Aorta (tissue), 5 donors: ENCODE measurements around the gene DNTT. TPM values are rescaled to one million over a fixed set of nuclear protein-coding genes. Genes with fewer than 3 reads are reported as not detected.
"Not testable (repeated sequence)": the region's sequence is repeated elsewhere in the genome, so short reads cannot be mapped to it uniquely, and the experiment has no call there.

Experiments
- ATAC-seq: fragments of 200-7000 bp; cut with Tn5 transposase; one replicate; pipeline ENCODE4 v1.9.1; 2022; ENCODE audit warnings: moderate library complexity; ENCODE audit not compliant: low FRiP score
- DNase-seq, 2 donors: peaks; one replicate each; pipeline ENCODE4 v3.0.0-alpha.2; 2020
- H3K27ac ChIP-seq, 2 donors: one replicate each; pipeline ENCODE4 v1.5.1; 2013; ENCODE audit warnings: low read length in 2 of 2, mild to moderate bottlenecking in 2 of 2, moderate library complexity in 2 of 2, control low read depth in 1 of 2, inconsistent platforms in 1 of 2, low read depth in 1 of 2
- H3K27me3 ChIP-seq, 2 donors: one replicate each; pipeline ENCODE4 v1.6.1; 2013; ENCODE audit warnings: control low read depth in 1 of 2, low read length in 1 of 2, mild to moderate bottlenecking in 1 of 2, moderate library complexity in 1 of 2; ENCODE audit not compliant: insufficient read depth in 2 of 2, control insufficient read depth in 1 of 2
- H3K36me3 ChIP-seq, 2 donors: one replicate each; pipeline ENCODE4 v1.6.1; 2013; ENCODE audit warnings: control low read depth in 1 of 2, low read length in 1 of 2, mild to moderate bottlenecking in 1 of 2; ENCODE audit not compliant: insufficient read depth in 2 of 2, control insufficient read depth in 1 of 2
- H3K4me1 ChIP-seq, 2 donors: one replicate each; pipeline ENCODE4 v1.6.1; 2013; ENCODE audit warnings: low read length in 2 of 2, control low read depth in 1 of 2, mild to moderate bottlenecking in 1 of 2, moderate library complexity in 1 of 2; ENCODE audit not compliant: insufficient read depth in 2 of 2, control insufficient read depth in 1 of 2
- H3K4me3 ChIP-seq, 2 donors: one replicate each; pipeline ENCODE4 v1.5.1; 2013; ENCODE audit warnings: low read length in 2 of 2, control low read depth in 1 of 2, mild to moderate bottlenecking in 1 of 2
- H3K9me3 ChIP-seq: one replicate; pipeline ENCODE4 v1.6.1; 2013; ENCODE audit warnings: mild to moderate bottlenecking, low read length; ENCODE audit not compliant: control insufficient read depth
- WGBS, 2 donors: extraction: QIAGEN DNeasy Blood & Tissue Kit; methylation state at CpG; one replicate each; pipeline ENCODE4 v1.1.7; 2013; 5-methylcytosine and 5-hydroxymethylcytosine counted together
- intact Hi-C, 2 donors: fragments of 100-400 bp; cut with DNase I; formaldehyde crosslinking; loops; one replicate each; pipeline versions ENCODE4 v1.14.2 to v1.15.0; 2022
- polyA plus RNA-seq, 2 donors: library from polyadenylated mRNA; stranded (reverse); fragments of 200-250 nt; gene quantifications; one replicate each; pipeline ENCODE4 v1.2.3, GENCODE V29; 2013
- total RNA-seq, 2 donors: library from RNA; stranded (reverse); fragmentation: NEBNext Ultra II Directional; extraction: Animal tissue kit (Norgen Biotek cat#: 25700); gene quantifications; one replicate each; pipeline ENCODE4 v1.2.1, GENCODE V29; 2021
- donor health status: healthy with polysubstance abuse.
- donor health status: Bipolar disorder and iron deficiency.
- donor health status: DM: no; HTN: no; CAD: no.
- donor health status: DM: no; HTN: no; CAD: no.
- donor health status: DM: yes; HTN: yes; CAD: no.

Gene DNTT
- total and polyA plus RNA-seq, 4 donors: not detected

- Histone ChIP-seq H3K27me3 (peaks cover 0 to 2% of the 10 kb centered on the region in 2 donors), H3K27ac (no peak overlapping the region), H3K4me3 (no peak overlapping the region), H3K4me1 (no peaks in the 10 kb centered on the region), H3K36me3 (no peaks in the 10 kb centered on the region), H3K9me3 (no peaks in the 10 kb centered on the region)
- DNase-seq (no peak), ATAC-seq (no peak)
- intact Hi-C loops: loop anchor here in 1 of 2 donors (10.0 kb wide), 1 partner anchor 283 kb away; no protein-coding TSS in a partner anchor
- WGBS, 2 donors: 97 to 100% methylated on average over 2 of the region's 2 CpGs
These were observed 6.7 kb upstream of the DNTT start for GRCh38 chr10:96297486-96297885.

- Histone ChIP-seq H3K9me3 (no peaks in the 10 kb centered on the region), H3K4me3 (no peak overlapping the region), H3K4me1 (no peaks in the 10 kb centered on the region), H3K27ac (no peak overlapping the region), H3K36me3 (no peaks in the 10 kb centered on the region), H3K27me3 (peaks cover 0 to 3% of the 10 kb centered on the region in 2 donors)
- ATAC-seq: no peak
- DNase-seq: no peak
- WGBS, 2 donors: 57 to 60% methylated on average over 3 of the region's 3 CpGs
- intact Hi-C loops: loop anchor here in 1 of 2 donors (10.0 kb wide), 1 partner anchor 284 kb away; no protein-coding TSS in a partner anchor
These were observed 5.9 kb upstream of the DNTT start for GRCh38 chr10:96298362-96298761.

DNA sequence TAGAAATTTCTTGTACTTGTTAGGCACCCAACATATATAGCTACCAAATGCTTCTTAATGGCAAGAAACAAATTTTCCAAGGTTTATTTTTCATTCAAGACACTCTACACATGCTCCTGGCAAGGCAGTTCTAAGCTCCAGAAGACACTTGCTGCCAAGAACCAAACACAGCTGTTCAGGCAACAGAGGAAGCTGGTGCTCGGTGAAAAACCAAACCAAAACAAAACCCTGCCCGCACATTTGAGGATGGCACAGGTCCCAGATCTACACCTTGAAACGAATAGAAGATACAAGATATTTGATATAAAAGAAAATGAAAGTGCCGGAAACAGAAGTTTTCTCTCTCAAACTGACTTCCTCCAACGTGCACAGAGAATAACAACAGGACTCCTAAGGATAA, 4.9 kb upstream of the DNTT start:
- intact Hi-C loops: loop anchor here in 1 of 2 donors (10.0 kb wide), 1 partner anchor 285 kb away; no protein-coding TSS in a partner anchor
- no peak overlapping the region for H3K27ac ChIP-seq
- peaks cover 0 to 4% of the 10 kb centered on the region in 2 donors for H3K27me3 ChIP-seq
- no peak overlapping the region for H3K4me3 ChIP-seq
- H3K36me3 ChIP-seq: no peaks in the 10 kb centered on the region
- WGBS, 2 donors: 10 to 12% methylated on average over 5 of the region's 5 CpGs
- DNase-seq (no peak), ATAC-seq (no peak)
- no peaks in the 10 kb centered on the region for H3K9me3 ChIP-seq
- H3K4me1 ChIP-seq: no peaks in the 10 kb centered on the region

GRCh38 chr10:96301616-96302015, 2.6 kb upstream of the DNTT start:
- intact Hi-C loops: no loop called here
- Histone ChIP-seq H3K36me3 (no peaks in the 10 kb centered on the region), H3K9me3 (no peaks in the 10 kb centered on the region), H3K27me3 (peaks cover 0 to 4% of the 10 kb centered on the region in 2 donors), H3K27ac (no peak overlapping the region), H3K4me1 (no peaks in the 10 kb centered on the region), H3K4me3 (no peak overlapping the region)
- no peak for ATAC-seq
- DNase-seq: no peak
- WGBS, 2 donors: 42 to 72% methylated on average over 1 of the region's 1 CpG

GRCh38 chr10:96305019-96305418, 785 bp downstream of the DNTT start:
- no peak overlapping the region for H3K4me3 ChIP-seq
- no peak overlapping the region for H3K27ac ChIP-seq
- ATAC-seq (no peak), DNase-seq (no peak)
- intact Hi-C loops: no loop called here
- H3K4me1 ChIP-seq: no peaks in the 10 kb centered on the region
- H3K36me3 ChIP-seq: no peaks in the 10 kb centered on the region
- no peaks in the 10 kb centered on the region for H3K9me3 ChIP-seq
- 95 to 97% methylated on average over 3 of the region's 3 CpGs for WGBS, 2 donors
- H3K27me3 ChIP-seq: peaks cover 0 to 4% of the 10 kb centered on the region in 2 donors

DNA sequence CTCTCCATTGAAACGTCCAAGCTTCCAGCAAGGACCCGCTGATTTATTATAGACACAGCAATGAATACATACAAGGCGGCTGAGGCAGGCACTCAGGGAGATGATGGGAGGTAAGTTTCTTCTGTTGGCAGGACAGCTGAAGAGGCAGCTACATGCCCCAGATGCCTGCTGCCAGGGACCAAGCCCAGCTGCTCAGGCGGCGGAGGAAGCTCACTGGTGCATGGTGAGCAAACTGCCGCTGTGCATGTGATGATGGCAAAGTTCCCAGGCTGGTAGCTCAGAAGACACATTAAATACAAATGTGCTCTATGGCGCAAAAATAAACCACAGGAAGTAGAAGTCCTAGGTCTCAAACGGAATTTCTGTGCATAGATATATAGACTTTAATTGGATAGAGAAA, 2.3 kb downstream of the DNTT start:
- 67 to 75% methylated on average over 8 of the region's 8 CpGs for WGBS, 2 donors
- DNase-seq: peak in 1 of 2 donors; percentile 79
- H3K4me3 ChIP-seq: no peak overlapping the region

GRCh38 chr10:96308854-96309253, 4.6 kb downstream of the DNTT start:
- ATAC-seq, intact Hi-C loops, H3K27ac ChIP-seq, H3K4me1 ChIP-seq, H3K27me3 ChIP-seq, DNase-seq, H3K4me3 ChIP-seq, H3K9me3 ChIP-seq, H3K36me3 ChIP-seq: not testable (repeated sequence)
- WGBS, 2 donors: 72 to 73% methylated on average over 4 of the region's 4 CpGs

More for the DNA sequence above, 2.3 kb downstream of the DNTT start:
- intact Hi-C loops: no loop called here
- Histone ChIP-seq H3K9me3 (no peaks in the 10 kb centered on the region), H3K27me3 (peaks cover 0 to 4% of the 10 kb centered on the region in 2 donors), H3K27ac (no peak overlapping the region), H3K36me3 (no peaks in the 10 kb centered on the region), H3K4me1 (no peaks in the 10 kb centered on the region)
- no peak for ATAC-seq

DNA sequence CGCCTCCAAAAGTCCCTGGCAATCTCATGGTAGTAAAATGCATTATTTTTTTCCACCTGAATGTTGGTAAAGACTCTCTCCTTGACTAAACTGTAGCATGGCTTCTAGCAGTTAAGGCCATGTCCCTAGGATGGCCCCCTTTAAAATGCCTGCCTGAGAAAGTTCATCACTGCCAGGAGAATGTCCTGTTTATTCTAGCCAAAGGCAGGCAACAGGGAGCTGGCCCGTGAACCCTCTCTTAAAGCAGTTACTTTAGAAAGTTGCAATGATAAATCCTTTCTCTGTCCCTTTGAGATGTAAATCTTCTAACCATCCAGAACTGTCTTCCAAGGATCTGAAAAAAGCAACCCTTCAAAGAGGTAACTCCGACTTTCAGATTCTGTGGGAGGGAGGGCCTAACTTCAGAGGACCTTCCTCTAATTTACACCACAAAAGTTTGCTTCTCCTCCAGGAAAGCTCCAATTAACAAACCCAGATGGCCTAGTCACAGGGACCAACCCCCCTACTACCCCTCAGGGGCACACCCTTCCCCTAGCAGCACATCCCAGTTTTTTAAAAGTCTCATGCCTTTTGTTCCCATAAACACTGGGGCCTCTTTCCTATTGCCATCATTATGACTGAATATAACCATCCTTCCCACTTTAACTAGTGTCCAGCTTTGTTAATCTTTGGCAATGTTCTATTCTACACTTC, 5.5 kb downstream of the DNTT start:
- H3K27me3 ChIP-seq: no peaks in the 10 kb centered on the region
- 9 to 13% methylated on average over 3 of the region's 3 CpGs for WGBS, 2 donors
- H3K4me1 ChIP-seq: no peaks in the 10 kb centered on the region
- ATAC-seq: no peak
- DNase-seq: no peak
- no peaks in the 10 kb centered on the region for H3K9me3 ChIP-seq
- intact Hi-C loops: no loop called here
- H3K4me3 ChIP-seq: no peak overlapping the region
- H3K27ac ChIP-seq: no peak overlapping the region
- H3K36me3 ChIP-seq: no peaks in the 10 kb centered on the region

DNA sequence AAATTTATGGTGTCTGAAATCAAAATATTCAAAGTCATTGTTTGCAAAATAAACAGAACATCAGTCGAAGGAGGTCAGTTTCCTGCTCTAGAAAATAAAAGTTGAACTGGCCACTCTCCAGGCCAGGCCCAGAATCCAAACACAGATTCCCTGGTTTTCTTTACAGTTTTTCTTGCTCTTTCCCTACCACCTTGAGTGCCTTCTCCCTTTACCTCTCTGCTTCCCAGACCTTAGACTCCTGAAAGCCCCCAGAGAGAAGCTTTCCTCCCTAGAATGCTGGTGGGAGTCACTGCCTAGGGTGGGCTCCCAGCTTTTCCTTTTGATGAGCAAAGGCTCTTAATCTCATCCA, 6.1 kb downstream of the DNTT start:
- 0 to 4% methylated on average over 1 of the region's 1 CpG for WGBS, 2 donors
- ATAC-seq: no peak
- H3K4me3 ChIP-seq: no peak overlapping the region
- no peaks in the 10 kb centered on the region for H3K9me3 ChIP-seq
- DNase-seq: no peak
- intact Hi-C loops: no loop called here
- H3K27me3 ChIP-seq: no peaks in the 10 kb centered on the region
- H3K4me1 ChIP-seq: no peaks in the 10 kb centered on the region
- no peak overlapping the region for H3K27ac ChIP-seq
- no peaks in the 10 kb centered on the region for H3K36me3 ChIP-seq
